ENCODE results near the gene FAM120C.

The FAM120C gene

DNA sequence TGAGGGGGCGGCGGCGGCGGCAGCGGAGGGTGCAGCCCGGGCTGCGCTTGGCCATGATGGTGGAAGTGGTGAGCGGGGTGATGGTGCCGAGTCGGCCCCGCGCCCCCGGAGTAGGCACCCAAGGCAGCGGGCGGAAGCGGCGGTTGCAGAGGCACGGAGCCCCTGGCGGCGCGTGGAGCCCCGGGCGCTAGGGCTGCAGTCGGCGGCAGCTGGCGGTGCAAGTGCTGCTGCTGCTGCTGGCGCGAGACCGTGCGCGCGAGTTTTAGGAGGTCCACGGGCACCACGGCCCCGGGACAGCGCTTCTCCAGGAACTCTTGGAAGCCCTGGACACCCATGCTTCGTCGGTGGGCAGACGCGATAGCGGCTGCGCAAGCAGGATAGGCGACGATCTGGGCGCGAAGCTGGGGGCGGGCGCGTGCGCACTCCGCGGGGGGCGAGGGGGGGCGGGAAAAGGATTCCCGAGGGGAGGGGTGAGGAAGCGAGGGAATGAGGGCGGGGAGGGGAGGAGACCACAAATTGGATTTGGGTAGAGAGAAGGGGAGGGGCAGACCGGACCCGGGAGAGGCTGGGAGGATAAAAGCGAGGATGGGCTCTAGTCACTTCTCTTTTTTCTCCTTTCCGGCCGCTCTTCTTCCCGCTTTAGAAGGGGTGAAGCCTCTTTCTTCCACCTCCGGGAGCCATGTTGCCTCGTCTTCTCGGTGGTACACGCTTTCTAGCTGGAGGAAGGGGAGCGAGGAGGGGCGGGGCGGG is at the start of gene FAM120C:
TSS of gene FAM120C (minus strand) at position 391 of the 750 bp plus-strand sequence. CDS start at position 335, 56 bp downstream.
- Histone ChIP-seq H3K4me3 (ENCODE audit: low read depth, low read length) (peak within 1 kb of the TSS; percentile 63), H3K9me3 (ENCODE audit: control insufficient read depth, low read length) (no peaks in the 10 kb centered on the region), H3K36me3 (ENCODE audit: control insufficient read depth, insufficient read depth, low read length) (no peaks in the 10 kb centered on the region), H3K9ac (no peak within 1 kb of the TSS), H3K4me2 (ENCODE audit: low read length) (peak within 1 kb of the TSS; percentile 74), H2AFZ (peak within 1 kb of the TSS; percentile 86), H3K27me3 (ENCODE audit: control insufficient read depth, insufficient read depth, low read length) (no peaks in the 10 kb centered on the region), H3K27ac (peak within 1 kb of the TSS; percentile 76), H3K79me2 (peaks cover 9% of the 10 kb centered on the region), H3K4me1 (peaks cover 11% of the 10 kb centered on the region)
- TF ChIP-seq, protein P1, sequence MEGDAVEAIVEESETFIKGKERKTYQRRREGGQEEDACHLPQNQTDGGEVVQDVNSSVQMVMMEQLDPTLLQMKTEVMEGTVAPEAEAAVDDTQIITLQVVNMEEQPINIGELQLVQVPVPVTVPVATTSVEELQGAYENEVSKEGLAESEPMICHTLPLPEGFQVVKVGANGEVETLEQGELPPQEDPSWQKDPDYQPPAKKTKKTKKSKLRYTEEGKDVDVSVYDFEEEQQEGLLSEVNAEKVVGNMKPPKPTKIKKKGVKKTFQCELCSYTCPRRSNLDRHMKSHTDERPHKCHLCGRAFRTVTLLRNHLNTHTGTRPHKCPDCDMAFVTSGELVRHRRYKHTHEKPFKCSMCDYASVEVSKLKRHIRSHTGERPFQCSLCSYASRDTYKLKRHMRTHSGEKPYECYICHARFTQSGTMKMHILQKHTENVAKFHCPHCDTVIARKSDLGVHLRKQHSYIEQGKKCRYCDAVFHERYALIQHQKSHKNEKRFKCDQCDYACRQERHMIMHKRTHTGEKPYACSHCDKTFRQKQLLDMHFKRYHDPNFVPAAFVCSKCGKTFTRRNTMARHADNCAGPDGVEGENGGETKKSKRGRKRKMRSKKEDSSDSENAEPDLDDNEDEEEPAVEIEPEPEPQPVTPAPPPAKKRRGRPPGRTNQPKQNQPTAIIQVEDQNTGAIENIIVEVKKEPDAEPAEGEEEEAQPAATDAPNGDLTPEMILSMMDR (IDR thresholded peaks at IDR 0.05), result no peak

- H3K9ac ChIP-seq, result no peak overlapping the region
- H3K36me3 ChIP-seq (ENCODE audit: control insufficient read depth, insufficient read depth, low read length), result no peaks in the 10 kb centered on the region
- H2AFZ ChIP-seq, result no peak overlapping the region
- H3K9me3 ChIP-seq (ENCODE audit: control insufficient read depth, low read length), result no peaks in the 10 kb centered on the region
- no peak overlapping the region for H3K4me3 ChIP-seq (ENCODE audit: low read depth, low read length)
- no peak overlapping the region for H3K27ac ChIP-seq
- no peaks in the 10 kb centered on the region for H3K4me1 ChIP-seq
- TF ChIP-seq, protein P1 (IDR thresholded peaks at IDR 0.05), result no peak
- no peak overlapping the region for H3K4me2 ChIP-seq (ENCODE audit: low read length)
- no peaks in the 10 kb centered on the region for H3K27me3 ChIP-seq (ENCODE audit: control insufficient read depth, insufficient read depth, low read length)
- H3K79me2 ChIP-seq, result no peaks in the 10 kb centered on the region
These were observed 47.5 kb upstream of the FAM120C start for GRCh38 chrX:54230435-54231148.

- TF ChIP-seq, protein P1 (IDR thresholded peaks at IDR 0.05), result no peak
- Histone ChIP-seq H3K27me3 (ENCODE audit: control insufficient read depth, insufficient read depth, low read length) (no peaks in the 10 kb centered on the region), H3K27ac (no peak overlapping the region), H3K4me1 (no peaks in the 10 kb centered on the region), H3K4me2 (ENCODE audit: low read length) (no peak overlapping the region), H2AFZ (no peak overlapping the region), H3K36me3 (ENCODE audit: control insufficient read depth, insufficient read depth, low read length) (no peaks in the 10 kb centered on the region), H3K79me2 (no peaks in the 10 kb centered on the region), H3K9ac (no peak overlapping the region), H3K4me3 (ENCODE audit: low read depth, low read length) (no peak overlapping the region), H3K9me3 (ENCODE audit: control insufficient read depth, low read length) (no peaks in the 10 kb centered on the region)
These were observed 40.5 kb upstream of the FAM120C start for GRCh38 chrX:54223581-54223980.

GRCh38 chrX:54213603-54214002 is 30.5 kb upstream of the FAM120C start:
- Histone ChIP-seq H3K27ac (no peak overlapping the region), H3K9me3 (ENCODE audit: control insufficient read depth, low read length) (no peaks in the 10 kb centered on the region), H3K4me1 (no peaks in the 10 kb centered on the region), H3K4me3 (ENCODE audit: low read depth, low read length) (no peak overlapping the region), H3K79me2 (no peaks in the 10 kb centered on the region), H3K9ac (no peak overlapping the region), H3K27me3 (ENCODE audit: control insufficient read depth, insufficient read depth, low read length) (no peaks in the 10 kb centered on the region), H3K36me3 (ENCODE audit: control insufficient read depth, insufficient read depth, low read length) (no peaks in the 10 kb centered on the region), H3K4me2 (ENCODE audit: low read length) (no peak overlapping the region), H2AFZ (no peak overlapping the region)
- TF ChIP-seq, protein P1 (IDR thresholded peaks at IDR 0.05), result no peak
